ENCODE measurements around the gene ALDH9A1.
A peak's percentile ranks its signal among the peaks of the same experiment; 100 is the strongest.

ALDH9A1 gene

DNA sequence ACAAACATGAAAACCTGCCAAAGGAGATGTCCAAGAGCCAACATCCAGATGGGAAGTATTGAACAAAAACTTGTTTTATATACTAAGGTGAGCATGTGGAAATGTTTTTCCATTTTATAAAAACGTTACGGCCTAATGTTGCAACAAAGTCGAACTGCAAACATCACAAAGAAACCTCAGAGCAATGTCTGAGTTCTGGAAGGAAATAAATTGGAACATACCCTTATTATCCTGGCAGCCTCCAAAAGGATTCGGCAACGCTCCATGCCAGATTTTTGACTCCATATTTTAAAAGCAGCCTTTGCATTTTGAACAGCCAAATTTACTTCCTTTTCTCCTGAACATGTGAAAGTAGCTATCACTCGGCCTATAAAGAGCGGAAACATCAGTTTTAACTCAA is 3.3 kb downstream of the ALDH9A1 start:
- TF ChIP-seq CTCF (IDR thresholded peaks at IDR 0.05; ENCODE audit: low read depth, low read length, poor library complexity, severe bottlenecking): no peak
- TF ChIP-seq EZH2phosphoT487 (IDR thresholded peaks at IDR 0.05; ENCODE audit: borderline replicate concordance, low read length): no peak
- H3K27ac ChIP-seq (ENCODE audit: low read depth, low read length): no peak overlapping the region
- H3K79me2 ChIP-seq (ENCODE audit: control insufficient read depth, low read length): peaks cover 30% of the 10 kb centered on the region
- H3F3A ChIP-seq (ENCODE audit: control insufficient read depth, insufficient read depth): peaks cover 8% of the 10 kb centered on the region; the same call in 1 of the 2 replicates
- H3K9me3 ChIP-seq (ENCODE audit: control insufficient read depth, insufficient read depth, low read length): no peaks in the 10 kb centered on the region
- H3K4me2 ChIP-seq (ENCODE audit: low read length): no peak overlapping the region
- H3K36me3 ChIP-seq (ENCODE audit: control insufficient read depth, low read length): peaks cover 6% of the 10 kb centered on the region; the same call in 1 of the 2 replicates
- no peaks in the 10 kb centered on the region; the same call in 1 of the 2 replicates for H4K20me1 ChIP-seq (ENCODE audit: control insufficient read depth, insufficient read depth, low read depth, low read length)
- H3K9me2 ChIP-seq (replicated peaks; ENCODE audit: control insufficient read depth, low read length): no peaks in the 10 kb centered on the region
- no peak overlapping the region for H3K4me3 ChIP-seq (ENCODE audit: low read length)
- H3K27me3 ChIP-seq (ENCODE audit: control insufficient read depth, low read length): no peaks in the 10 kb centered on the region
- H3K4me1 ChIP-seq (ENCODE audit: control insufficient read depth, low read length): peaks cover 16% of the 10 kb centered on the region

DNA sequence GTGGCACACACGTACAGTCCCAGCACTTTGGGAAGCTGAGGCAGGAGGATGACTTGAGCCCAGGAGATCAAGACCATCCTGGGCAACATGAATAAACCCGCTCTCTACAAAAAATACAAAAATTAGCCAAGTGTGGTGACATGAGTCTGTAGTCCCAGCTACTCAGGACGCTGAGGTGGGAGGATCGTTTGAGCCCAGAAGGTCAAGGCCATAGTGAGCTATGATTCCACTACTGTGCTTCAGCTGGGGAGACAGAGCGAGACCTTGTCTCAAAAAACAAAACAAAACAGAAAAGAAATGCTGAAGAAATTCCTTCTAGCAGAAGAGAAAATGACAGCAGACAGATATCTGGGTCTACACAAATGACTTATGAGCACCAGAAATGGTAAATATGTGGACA is 10.3 kb downstream of the ALDH9A1 start:
- H3K9me3 ChIP-seq (ENCODE audit: control insufficient read depth, insufficient read depth, low read length): no peaks in the 10 kb centered on the region
- TF ChIP-seq CTCF (IDR thresholded peaks at IDR 0.05; ENCODE audit: low read depth, low read length, poor library complexity, severe bottlenecking) (no peak), EZH2phosphoT487 (IDR thresholded peaks at IDR 0.05; ENCODE audit: borderline replicate concordance, low read length) (no peak)
- peaks cover 15% of the 10 kb centered on the region for H3K4me1 ChIP-seq (ENCODE audit: control insufficient read depth, low read length)
- H3K27me3 ChIP-seq (ENCODE audit: control insufficient read depth, low read length): no peaks in the 10 kb centered on the region
- H3K79me2 ChIP-seq (ENCODE audit: control insufficient read depth, low read length): peaks cover 39% of the 10 kb centered on the region
- H3K4me2 ChIP-seq (ENCODE audit: low read length): no peak overlapping the region
- no peaks in the 10 kb centered on the region for H3F3A ChIP-seq (ENCODE audit: control insufficient read depth, insufficient read depth)
- no peaks in the 10 kb centered on the region for H3K9me2 ChIP-seq (replicated peaks; ENCODE audit: control insufficient read depth, low read length)
- H3K36me3 ChIP-seq (ENCODE audit: control insufficient read depth, low read length): peaks cover 24% of the 10 kb centered on the region
- H3K4me3 ChIP-seq (ENCODE audit: low read length): no peak overlapping the region
- no peak overlapping the region for H3K27ac ChIP-seq (ENCODE audit: low read depth, low read length)
- H4K20me1 ChIP-seq (ENCODE audit: control insufficient read depth, insufficient read depth, low read depth, low read length): peaks cover 11% of the 10 kb centered on the region

- Histone ChIP-seq H3K9me3 (ENCODE audit: control insufficient read depth, insufficient read depth, low read length) (no peaks in the 10 kb centered on the region), H3K9me2 (replicated peaks; ENCODE audit: control insufficient read depth, low read length) (no peaks in the 10 kb centered on the region), H4K20me1 (ENCODE audit: control insufficient read depth, insufficient read depth, low read depth, low read length) (peaks cover 11% of the 10 kb centered on the region), H3K36me3 (ENCODE audit: control insufficient read depth, low read length) (peaks cover 34% of the 10 kb centered on the region), H3F3A (ENCODE audit: control insufficient read depth, insufficient read depth) (no peaks in the 10 kb centered on the region), H3K27ac (ENCODE audit: low read depth, low read length) (no peak overlapping the region), H3K79me2 (ENCODE audit: control insufficient read depth, low read length) (peaks cover 39% of the 10 kb centered on the region), H3K4me3 (ENCODE audit: low read length) (peak overlapping the region; percentile 38), H3K4me1 (ENCODE audit: control insufficient read depth, low read length) (peaks cover 15% of the 10 kb centered on the region), H3K4me2 (ENCODE audit: low read length) (peak overlapping the region; percentile 59), H3K27me3 (ENCODE audit: control insufficient read depth, low read length) (no peaks in the 10 kb centered on the region)
- TF ChIP-seq EZH2phosphoT487 (IDR thresholded peaks at IDR 0.05; ENCODE audit: borderline replicate concordance, low read length) (no peak), CTCF (IDR thresholded peaks at IDR 0.05; ENCODE audit: low read depth, low read length, poor library complexity, severe bottlenecking) (no peak)
These were observed 11.4 kb downstream of the ALDH9A1 start for GRCh38 chr1:165686971-165687433.

Data from DOHH2 (cell line).